Measurements from ENCODE around the gene CHDH. TPM values are rescaled to one million over a fixed set of nuclear protein-coding genes. Genes with fewer than 3 reads are reported as not detected.

The CHDH gene
- total and polyA plus RNA-seq, 4 donors, result 0.56 to 3.7 (median 0.86) TPM

GRCh38 chr3:53780806-53781205, 65.4 kb downstream of the CHDH start:
- H3K4me3 ChIP-seq (ENCODE audit: low read length in 2 of 2), result no peak overlapping the region
- no peaks in the 10 kb centered on the region for H3K36me3 ChIP-seq (ENCODE audit: control insufficient read depth in 1 of 2, insufficient read depth in 2 of 2, low read length in 1 of 2)
- no peaks in the 10 kb centered on the region for H3K27me3 ChIP-seq (ENCODE audit: control insufficient read depth in 1 of 2, insufficient read depth in 2 of 2, low read length in 1 of 2)
- intact Hi-C loops (cut with DNase I), result no loop called here
- DNase-seq, result no peak
- no peak overlapping the region for H3K27ac ChIP-seq (ENCODE audit: low read depth in 1 of 2, low read length in 2 of 2)
- no peak for ATAC-seq (ENCODE audit: low FRiP score)
- 89 to 95% methylated on average over 2 of the region's 2 CpGs for WGBS, 2 donors
- no peaks in the 10 kb centered on the region for H3K9me3 ChIP-seq (ENCODE audit: control insufficient read depth, low read length)
- H3K4me1 ChIP-seq (ENCODE audit: control insufficient read depth in 1 of 2, insufficient read depth in 2 of 2, low read length in 2 of 2), result peaks cover 0 to 2% of the 10 kb centered on the region in 2 donors

GRCh38 chr3:53780171-53780570, 66.0 kb downstream of the CHDH start:
- 77 to 95% methylated on average over 4 of the region's 4 CpGs for WGBS, 2 donors
- H3K4me3 ChIP-seq (ENCODE audit: low read length in 2 of 2), result no peak overlapping the region
- H3K27me3 ChIP-seq (ENCODE audit: control insufficient read depth in 1 of 2, insufficient read depth in 2 of 2, low read length in 1 of 2), result no peaks in the 10 kb centered on the region
- DNase-seq, result no peak
- no peaks in the 10 kb centered on the region for H3K36me3 ChIP-seq (ENCODE audit: control insufficient read depth in 1 of 2, insufficient read depth in 2 of 2, low read length in 1 of 2)
- H3K27ac ChIP-seq (ENCODE audit: low read depth in 1 of 2, low read length in 2 of 2), result no peak overlapping the region
- no peaks in the 10 kb centered on the region for H3K9me3 ChIP-seq (ENCODE audit: control insufficient read depth, low read length)
- intact Hi-C loops (cut with DNase I), result no loop called here
- no peak for ATAC-seq (ENCODE audit: low FRiP score)
- H3K4me1 ChIP-seq (ENCODE audit: control insufficient read depth in 1 of 2, insufficient read depth in 2 of 2, low read length in 2 of 2), result peaks cover 0 to 2% of the 10 kb centered on the region in 2 donors

GRCh38 chr3:53778153-53778552, 68.1 kb downstream of the CHDH start:
- ATAC-seq (ENCODE audit: low FRiP score), result no peak
- Histone ChIP-seq H3K27me3 (ENCODE audit: control insufficient read depth in 1 of 2, insufficient read depth in 2 of 2, low read length in 1 of 2) (no peaks in the 10 kb centered on the region), H3K36me3 (ENCODE audit: control insufficient read depth in 1 of 2, insufficient read depth in 2 of 2, low read length in 1 of 2) (no peaks in the 10 kb centered on the region), H3K27ac (ENCODE audit: low read depth in 1 of 2, low read length in 2 of 2) (no peak overlapping the region), H3K9me3 (ENCODE audit: control insufficient read depth, low read length) (no peaks in the 10 kb centered on the region), H3K4me3 (ENCODE audit: low read length in 2 of 2) (no peak overlapping the region), H3K4me1 (ENCODE audit: control insufficient read depth in 1 of 2, insufficient read depth in 2 of 2, low read length in 2 of 2) (peaks cover 1 to 4% of the 10 kb centered on the region in 2 donors)
- 95 to 96% methylated on average over 3 of the region's 3 CpGs for WGBS, 2 donors
- DNase-seq, result no peak
- intact Hi-C loops (cut with DNase I), result loop anchor here in 1 of 2 donors (5.0 kb wide), 1 partner anchor 114 kb away; the partner anchor contains the start of gene SELENOK

GRCh38 chr3:53777468-53777867, 68.8 kb downstream of the CHDH start:
- WGBS, 2 donors, result 94% methylated on average over 8 of the region's 8 CpGs
- Histone ChIP-seq H3K4me1 (ENCODE audit: control insufficient read depth in 1 of 2, insufficient read depth in 2 of 2, low read length in 2 of 2) (peaks cover 4 to 5% of the 10 kb centered on the region in 2 donors), H3K27ac (ENCODE audit: low read depth in 1 of 2, low read length in 2 of 2) (peak overlapping the region in 1 of 2 donors; percentile 42), H3K36me3 (ENCODE audit: control insufficient read depth in 1 of 2, insufficient read depth in 2 of 2, low read length in 1 of 2) (no peaks in the 10 kb centered on the region), H3K9me3 (ENCODE audit: control insufficient read depth, low read length) (no peaks in the 10 kb centered on the region), H3K4me3 (ENCODE audit: low read length in 2 of 2) (no peak overlapping the region), H3K27me3 (ENCODE audit: control insufficient read depth in 1 of 2, insufficient read depth in 2 of 2, low read length in 1 of 2) (no peaks in the 10 kb centered on the region)
- intact Hi-C loops (cut with DNase I), result loop anchor here in 1 of 2 donors (5.0 kb wide), 1 partner anchor 115 kb away; the partner anchor contains the start of gene SELENOK
- DNase-seq, result no peak
- no peak for ATAC-seq (ENCODE audit: low FRiP score)

- intact Hi-C loops (cut with DNase I), result loop anchor here in 1 of 2 donors (5.0 kb wide), 1 partner anchor 116 kb away; the partner anchor contains the start of gene SELENOK
- peaks cover 4 to 5% of the 10 kb centered on the region in 2 donors for H3K4me1 ChIP-seq (ENCODE audit: control insufficient read depth in 1 of 2, insufficient read depth in 2 of 2, low read length in 2 of 2)
- H3K27ac ChIP-seq (ENCODE audit: low read depth in 1 of 2, low read length in 2 of 2), result peak overlapping the region; percentile 37 to 42
- H3K9me3 ChIP-seq (ENCODE audit: control insufficient read depth, low read length), result no peaks in the 10 kb centered on the region
- H3K27me3 ChIP-seq (ENCODE audit: control insufficient read depth in 1 of 2, insufficient read depth in 2 of 2, low read length in 1 of 2), result no peaks in the 10 kb centered on the region
- H3K4me3 ChIP-seq (ENCODE audit: low read length in 2 of 2), result no peak overlapping the region
- H3K36me3 ChIP-seq (ENCODE audit: control insufficient read depth in 1 of 2, insufficient read depth in 2 of 2, low read length in 1 of 2), result no peaks in the 10 kb centered on the region
- ATAC-seq (ENCODE audit: low FRiP score), result no peak
- DNase-seq, result no peak
- 6 to 12% methylated on average over 9 of the region's 9 CpGs for WGBS, 2 donors
Measured at GRCh38 chr3:53776494-53777101, 69.6 kb downstream of the CHDH start.

- ATAC-seq (ENCODE audit: low FRiP score) (no peak), DNase-seq (no peak)
- no peaks in the 10 kb centered on the region for H3K36me3 ChIP-seq (ENCODE audit: control insufficient read depth in 1 of 2, insufficient read depth in 2 of 2, low read length in 1 of 2)
- intact Hi-C loops (cut with DNase I), result loop anchor here in 1 of 2 donors (5.0 kb wide), 1 partner anchor 116 kb away; the partner anchor contains the start of gene SELENOK
- H3K9me3 ChIP-seq (ENCODE audit: control insufficient read depth, low read length), result no peaks in the 10 kb centered on the region
- peaks cover 4 to 5% of the 10 kb centered on the region in 2 donors for H3K4me1 ChIP-seq (ENCODE audit: control insufficient read depth in 1 of 2, insufficient read depth in 2 of 2, low read length in 2 of 2)
- H3K27me3 ChIP-seq (ENCODE audit: control insufficient read depth in 1 of 2, insufficient read depth in 2 of 2, low read length in 1 of 2), result no peaks in the 10 kb centered on the region
- 80 to 90% methylated on average over 5 of the region's 5 CpGs for WGBS, 2 donors
- peak overlapping the region in 1 of 2 donors; percentile 53 for H3K27ac ChIP-seq (ENCODE audit: low read depth in 1 of 2, low read length in 2 of 2)
- H3K4me3 ChIP-seq (ENCODE audit: low read length in 2 of 2), result no peak overlapping the region
Measured at GRCh38 chr3:53775834-53776251, 70.4 kb downstream of the CHDH start.

GRCh38 chr3:53775018-53775417, 71.2 kb downstream of the CHDH start:
- no peaks in the 10 kb centered on the region for H3K36me3 ChIP-seq (ENCODE audit: control insufficient read depth in 1 of 2, insufficient read depth in 2 of 2, low read length in 1 of 2)
- no peaks in the 10 kb centered on the region for H3K9me3 ChIP-seq (ENCODE audit: control insufficient read depth, low read length)
- 90 to 92% methylated on average over 5 of the region's 5 CpGs for WGBS, 2 donors
- peaks cover 4 to 5% of the 10 kb centered on the region in 2 donors for H3K4me1 ChIP-seq (ENCODE audit: control insufficient read depth in 1 of 2, insufficient read depth in 2 of 2, low read length in 2 of 2)
- H3K27me3 ChIP-seq (ENCODE audit: control insufficient read depth in 1 of 2, insufficient read depth in 2 of 2, low read length in 1 of 2), result no peaks in the 10 kb centered on the region
- no peak overlapping the region for H3K27ac ChIP-seq (ENCODE audit: low read depth in 1 of 2, low read length in 2 of 2)
- no peak for ATAC-seq (ENCODE audit: low FRiP score)
- no peak for DNase-seq
- intact Hi-C loops (cut with DNase I), result loop anchor here in 1 of 2 donors (5.0 kb wide), 1 partner anchor 117 kb away; the partner anchor contains the start of gene SELENOK
- no peak overlapping the region for H3K4me3 ChIP-seq (ENCODE audit: low read length in 2 of 2)

- 89 to 90% methylated on average over 8 of the region's 8 CpGs for WGBS, 2 donors
- H3K9me3 ChIP-seq (ENCODE audit: control insufficient read depth, low read length), result no peaks in the 10 kb centered on the region
- H3K27ac ChIP-seq (ENCODE audit: low read depth in 1 of 2, low read length in 2 of 2), result no peak overlapping the region
- intact Hi-C loops (cut with DNase I), result loop anchor here in 1 of 2 donors (5.0 kb wide), 1 partner anchor 73 kb away; the partner anchor contains the start of genes CHDH and IL17RB
- peaks cover 4 to 5% of the 10 kb centered on the region in 2 donors for H3K4me1 ChIP-seq (ENCODE audit: control insufficient read depth in 1 of 2, insufficient read depth in 2 of 2, low read length in 2 of 2)
- ATAC-seq (ENCODE audit: low FRiP score) (no peak), DNase-seq (no peak)
- no peaks in the 10 kb centered on the region for H3K36me3 ChIP-seq (ENCODE audit: control insufficient read depth in 1 of 2, insufficient read depth in 2 of 2, low read length in 1 of 2)
- H3K27me3 ChIP-seq (ENCODE audit: control insufficient read depth in 1 of 2, insufficient read depth in 2 of 2, low read length in 1 of 2), result no peaks in the 10 kb centered on the region
- no peak overlapping the region for H3K4me3 ChIP-seq (ENCODE audit: low read length in 2 of 2)
Measured at GRCh38 chr3:53774414-53774813, 71.8 kb downstream of the CHDH start.

Data from aorta (tissue), 5 donors.